Type B pancreatic cell (in vitro differentiated cells): ENCODE results near the gene IL12A. TPM values are rescaled to one million over a fixed set of nuclear protein-coding genes. Genes with fewer than 3 reads are reported as not detected.
A peak's percentile ranks its signal among the peaks of the same experiment; 100 is the strongest.

Source experiments
- DNase-seq: peaks from one replicate; pipeline ENCODE4 v3.0.0; 2021; ENCODE audit warnings: mixed read lengths; ENCODE audit not compliant: unreplicated experiment; ENCODE audit errors: extremely low spot score
- H3K27ac Mint-ChIP-seq: 2 replicates; pipeline ENCODE4 v1.8.0; 2021; ENCODE audit warnings: mild to moderate bottlenecking, mixed read lengths
- H3K27me3 Mint-ChIP-seq: 2 replicates; pipeline ENCODE4 v1.8.0; 2021; ENCODE audit warnings: mixed read lengths
- H3K36me3 Mint-ChIP-seq: 2 replicates; pipeline ENCODE4 v1.8.0; 2021; ENCODE audit warnings: mixed read lengths
- H3K4me1 Mint-ChIP-seq: one replicate; pipeline ENCODE4 v1.8.0; 2021; ENCODE audit warnings: mixed read lengths; ENCODE audit not compliant: unreplicated experiment
- H3K4me3 Mint-ChIP-seq: 2 replicates; pipeline ENCODE4 v1.8.0; 2021; ENCODE audit warnings: mild to moderate bottlenecking, mixed read lengths
- H3K9me3 Mint-ChIP-seq: 2 replicates; pipeline ENCODE4 v1.8.0; 2021; ENCODE audit warnings: mixed read lengths
- CTCF ChIP-seq: fragments of 200-600 bp; sonication (generic); conservative IDR thresholded peaks from 2 replicates; pipeline ENCODE4 v1.5.0; 2021; ENCODE audit warnings: antibody characterized with exemption, mild to moderate bottlenecking
- total RNA-seq: library from RNA; stranded (reverse); gene quantifications from 2 replicates; pipeline ENCODE4 v1.2.1, GENCODE V29; 2021; ENCODE audit warnings: low replicate concordance

The IL12A gene
- total RNA-seq, 1 donor from 2014 or later = 0.34 TPM

GRCh38 chr3:160001850-160002623, 13.4 kb downstream of the IL12A start:
- no peaks in the 10 kb centered on the region for H3K9me3 Mint-ChIP-seq
- peaks cover 6% of the 10 kb centered on the region for H3K4me1 Mint-ChIP-seq
- H3K27me3 Mint-ChIP-seq = peaks cover 3% of the 10 kb centered on the region
- no peak overlapping the region for H3K4me3 Mint-ChIP-seq
- no peak overlapping the region for H3K27ac Mint-ChIP-seq
- H3K36me3 Mint-ChIP-seq = no peaks in the 10 kb centered on the region
- TF ChIP-seq CTCF = no peak
- no peak for DNase-seq

DNA sequence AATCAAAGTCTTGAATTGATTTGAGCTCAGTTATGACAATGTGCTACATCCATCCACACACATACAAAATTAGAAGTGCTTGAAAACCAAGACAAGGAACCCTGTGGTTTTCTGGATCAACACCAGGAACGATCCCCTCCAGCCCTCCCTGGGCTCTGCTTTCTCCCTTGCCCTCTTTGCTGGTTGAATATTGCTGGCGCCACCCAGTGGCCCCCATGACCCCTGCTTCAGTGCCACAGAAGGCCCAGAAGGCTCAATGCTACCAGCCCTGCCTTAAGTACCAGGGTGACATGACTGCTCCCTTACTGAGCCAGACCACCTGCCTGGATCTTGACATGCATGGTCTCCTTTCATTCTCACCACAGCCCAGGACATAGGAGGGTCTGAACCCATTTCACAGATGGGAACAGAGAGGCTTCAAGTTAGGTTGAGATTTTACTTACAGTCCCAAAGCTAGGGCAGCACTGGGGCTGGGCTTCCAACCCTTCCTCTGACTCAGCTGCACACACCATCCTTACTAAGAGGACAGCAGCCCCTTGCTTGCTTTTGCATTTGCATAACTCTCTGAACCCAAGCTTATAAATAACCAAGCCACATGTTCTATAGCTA, 15.0 kb downstream of the IL12A start:
- DNase-seq = no peak
- Mint-ChIP-seq H3K4me1 (peaks cover 6% of the 10 kb centered on the region), H3K36me3 (no peaks in the 10 kb centered on the region), H3K4me3 (no peak overlapping the region), H3K27ac (no peak overlapping the region), H3K27me3 (no peaks in the 10 kb centered on the region), H3K9me3 (no peaks in the 10 kb centered on the region)
- peak; percentile 64 for TF ChIP-seq CTCF

DNA sequence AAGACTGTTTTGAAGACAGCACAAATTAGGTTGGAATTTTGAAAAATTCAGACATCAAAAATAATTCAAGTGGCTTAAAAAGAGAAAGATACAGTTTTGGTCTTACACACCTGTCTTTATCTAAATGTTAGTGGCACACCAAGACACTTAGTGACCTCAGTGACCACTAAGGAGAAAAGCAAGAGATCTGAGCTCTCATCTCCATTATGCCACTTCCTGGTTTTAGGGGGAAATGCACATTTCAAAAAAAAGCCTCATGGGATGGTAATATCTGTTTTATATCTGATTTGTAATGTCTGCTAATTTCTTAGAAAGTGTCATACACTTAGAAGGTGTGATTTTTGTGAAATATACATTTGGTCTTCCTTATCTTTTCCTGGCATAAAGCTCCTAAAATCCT, 16.4 kb downstream of the IL12A start:
- no peak overlapping the region for H3K4me3 Mint-ChIP-seq
- no peaks in the 10 kb centered on the region for H3K9me3 Mint-ChIP-seq
- peaks cover 6% of the 10 kb centered on the region for H3K4me1 Mint-ChIP-seq
- no peak overlapping the region for H3K27ac Mint-ChIP-seq
- H3K27me3 Mint-ChIP-seq = no peaks in the 10 kb centered on the region
- H3K36me3 Mint-ChIP-seq = no peaks in the 10 kb centered on the region
- no peak for DNase-seq
- TF ChIP-seq CTCF = no peak

- Mint-ChIP-seq H3K4me1 (peaks cover 2% of the 10 kb centered on the region), H3K9me3 (no peaks in the 10 kb centered on the region), H3K27ac (no peak overlapping the region), H3K4me3 (no peak overlapping the region), H3K27me3 (no peaks in the 10 kb centered on the region), H3K36me3 (no peaks in the 10 kb centered on the region)
- DNase-seq = no peak
- TF ChIP-seq CTCF = peak; percentile 87
Measured at GRCh38 chr3:160006282-160007163, 17.9 kb downstream of the IL12A start.

- H3K4me1 Mint-ChIP-seq = no peaks in the 10 kb centered on the region
- DNase-seq = no peak
- TF ChIP-seq CTCF = no peak
- H3K9me3 Mint-ChIP-seq = no peaks in the 10 kb centered on the region
- no peaks in the 10 kb centered on the region for H3K27me3 Mint-ChIP-seq
- H3K27ac Mint-ChIP-seq = no peak overlapping the region
- no peaks in the 10 kb centered on the region for H3K36me3 Mint-ChIP-seq
- H3K4me3 Mint-ChIP-seq = no peak overlapping the region
Measured at GRCh38 chr3:160008961-160009360, 20.3 kb downstream of the IL12A start.
